Skeletal muscle satellite cell (primary cell): ENCODE measurements around the gene CD2.

Source experiments
- H3K27me3 ChIP-seq: 2 replicates; pipeline ENCODE4 v1.7.0; 2013; ENCODE audit warnings: low read length; ENCODE audit not compliant: control insufficient read depth, insufficient read depth
- H3K36me3 ChIP-seq: 2 replicates; pipeline ENCODE4 v1.7.0; 2013; ENCODE audit warnings: mild to moderate bottlenecking, control low read depth, low read length; ENCODE audit not compliant: insufficient read depth
- H3K4me1 ChIP-seq: 2 replicates; pipeline ENCODE4 v1.7.0; 2013; ENCODE audit warnings: low read length; ENCODE audit not compliant: control insufficient read depth, insufficient read depth
- H3K4me2 ChIP-seq: 2 replicates; pipeline ENCODE4 v1.7.0; 2013; ENCODE audit warnings: mild to moderate bottlenecking, low read length
- H3K4me3 ChIP-seq: 2 replicates; pipeline ENCODE4 v1.7.0; 2013; ENCODE audit warnings: low read length
- H3K9ac ChIP-seq: 2 replicates; pipeline ENCODE4 v1.7.0; 2013; ENCODE audit warnings: mild to moderate bottlenecking, low read depth, low read length, moderate library complexity
- H3K9me3 ChIP-seq: replicated peaks from 2 replicates; pipeline ENCODE4 v1.7.0; 2013; ENCODE audit warnings: mild to moderate bottlenecking, control low read depth, low read length

CD2 gene

DNA sequence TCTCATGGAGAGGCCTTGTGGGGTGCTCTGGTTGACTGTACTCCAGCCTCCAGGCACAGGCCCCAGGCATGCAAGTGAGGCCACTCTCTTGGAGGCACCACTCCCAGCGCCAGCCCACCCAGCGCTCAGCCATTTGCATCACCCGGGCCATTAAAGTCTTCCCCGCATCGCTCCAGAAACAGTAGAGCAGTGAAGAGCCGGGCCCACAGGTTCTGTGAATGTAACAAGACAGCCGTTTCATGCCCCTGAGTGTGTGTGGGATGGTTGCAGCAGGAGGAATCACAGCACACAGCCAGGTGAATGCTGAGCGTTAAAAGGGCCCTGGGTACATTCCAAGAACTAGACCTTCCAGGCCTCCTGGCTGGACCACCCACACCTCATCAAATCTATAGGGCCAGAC is 19.0 kb upstream of the CD2 start:
- no peaks in the 10 kb centered on the region for H3K9me3 ChIP-seq
- H3K36me3 ChIP-seq = no peaks in the 10 kb centered on the region
- peaks cover 7% of the 10 kb centered on the region for H3K27me3 ChIP-seq
- no peak overlapping the region for H3K9ac ChIP-seq
- no peak overlapping the region for H3K4me2 ChIP-seq
- H3K4me1 ChIP-seq = no peaks in the 10 kb centered on the region
- no peak overlapping the region for H3K4me3 ChIP-seq

DNA sequence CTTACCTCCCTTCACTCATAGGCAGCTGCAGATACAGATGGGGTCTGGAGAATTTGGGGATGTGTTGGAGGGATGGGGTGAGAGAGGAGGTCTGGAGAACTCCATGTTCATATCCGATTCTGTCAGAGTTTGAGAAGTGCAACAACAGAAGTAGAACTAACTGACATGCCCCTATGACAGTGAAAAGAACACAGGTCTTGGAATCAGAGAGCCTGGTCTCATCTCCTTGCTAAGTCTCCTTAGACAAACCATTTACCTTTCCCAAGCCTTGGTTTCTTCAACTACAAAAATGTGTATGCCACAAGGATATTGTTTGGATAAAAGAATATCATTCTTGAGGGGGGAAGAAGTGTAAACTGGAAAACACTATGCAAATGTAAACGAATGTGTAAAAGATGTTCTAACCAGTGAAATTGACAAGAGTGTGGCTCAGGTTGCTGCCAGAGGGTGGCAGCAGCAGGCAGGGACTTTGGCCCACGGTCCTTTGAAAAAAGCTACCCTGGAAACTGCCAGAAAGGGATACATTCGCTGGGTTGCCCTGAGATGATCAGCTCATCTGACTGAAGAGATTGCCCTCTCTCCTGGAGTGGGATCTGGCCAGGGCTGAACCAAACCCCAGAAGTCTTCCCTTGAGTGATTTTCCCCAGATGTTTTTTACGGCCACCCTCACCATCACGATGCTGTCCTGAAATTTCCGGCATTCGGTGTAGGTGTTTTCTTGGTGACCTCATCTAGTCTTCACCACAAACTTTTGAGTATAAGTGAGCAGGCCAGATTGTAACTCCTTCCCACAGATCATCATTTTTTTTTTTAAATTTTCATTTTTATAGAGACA is 17.0 kb upstream of the CD2 start:
- Histone ChIP-seq H3K4me1 (no peaks in the 10 kb centered on the region), H3K27me3 (no peaks in the 10 kb centered on the region), H3K4me3 (no peak overlapping the region), H3K9ac (no peak overlapping the region), H3K36me3 (no peaks in the 10 kb centered on the region), H3K4me2 (peak overlapping the region; percentile 31), H3K9me3 (peaks cover 4% of the 10 kb centered on the region)

DNA sequence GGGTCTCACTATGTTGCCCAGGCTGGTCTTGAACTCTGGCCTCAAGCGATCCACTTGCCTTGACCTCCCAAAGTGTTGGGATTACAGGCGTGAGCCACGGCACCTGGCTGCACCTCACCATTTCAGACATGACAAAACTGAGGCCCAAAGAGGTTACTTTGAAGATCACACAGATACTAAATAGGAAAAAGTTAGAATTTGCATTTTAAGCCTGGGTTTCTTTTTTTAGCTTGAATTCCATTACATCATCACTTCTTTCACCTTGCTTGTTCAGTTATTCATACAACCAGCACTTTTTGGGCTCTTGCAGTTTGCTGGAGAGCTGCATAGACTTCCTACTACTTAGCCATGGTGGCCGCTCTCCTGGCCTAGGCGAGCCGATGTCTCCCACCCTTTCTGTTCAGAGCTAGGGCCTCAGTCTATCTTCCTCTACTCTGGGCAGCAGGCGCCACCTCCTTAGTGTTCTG is 16.3 kb upstream of the CD2 start:
- no peaks in the 10 kb centered on the region for H3K36me3 ChIP-seq
- no peak overlapping the region for H3K9ac ChIP-seq
- no peak overlapping the region for H3K4me2 ChIP-seq
- H3K4me3 ChIP-seq = no peak overlapping the region
- H3K9me3 ChIP-seq = peaks cover 5% of the 10 kb centered on the region
- no peaks in the 10 kb centered on the region for H3K27me3 ChIP-seq
- H3K4me1 ChIP-seq = no peaks in the 10 kb centered on the region

DNA sequence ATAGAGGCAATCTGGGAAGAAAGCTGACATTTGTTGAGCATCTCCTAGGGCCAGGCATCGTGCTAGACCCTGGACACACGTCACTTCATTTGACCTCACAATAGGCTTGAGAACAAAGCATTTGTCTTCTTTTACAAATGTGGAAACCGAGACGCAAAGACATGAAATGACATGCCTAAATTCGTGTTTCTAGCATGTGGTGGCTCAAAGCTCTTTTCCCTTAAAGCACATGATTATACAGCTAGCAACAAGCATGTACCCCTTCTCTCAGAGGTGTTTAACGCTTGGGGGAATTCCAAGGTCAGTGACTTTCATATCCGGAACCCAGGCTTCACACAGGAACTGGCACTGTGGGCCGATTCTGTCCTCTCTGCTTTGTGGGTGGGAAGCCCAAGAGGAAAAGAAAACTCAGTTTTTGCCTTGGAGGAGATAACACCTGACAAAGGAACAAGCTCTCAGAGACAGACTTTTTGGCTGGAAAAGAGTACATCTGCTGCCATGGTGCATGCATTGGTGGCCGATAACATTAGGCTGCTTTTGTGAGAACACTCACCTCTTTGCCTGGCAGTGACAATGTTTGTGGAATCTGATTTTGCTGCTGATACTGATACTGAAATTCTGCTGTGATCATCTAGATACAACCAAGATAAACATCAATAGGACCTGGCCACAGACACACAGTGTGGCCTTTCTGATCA is 15.4 kb upstream of the CD2 start:
- H3K4me2 ChIP-seq = no peak overlapping the region
- H3K9me3 ChIP-seq = peaks cover 14% of the 10 kb centered on the region
- H3K9ac ChIP-seq = no peak overlapping the region
- H3K27me3 ChIP-seq = no peaks in the 10 kb centered on the region
- no peaks in the 10 kb centered on the region for H3K4me1 ChIP-seq
- H3K36me3 ChIP-seq = no peaks in the 10 kb centered on the region
- H3K4me3 ChIP-seq = no peak overlapping the region

GRCh38 chr1:116739371-116740012 is 14.7 kb upstream of the CD2 start:
- H3K4me1 ChIP-seq = no peaks in the 10 kb centered on the region

GRCh38 chr1:116740296-116740695 is 13.9 kb upstream of the CD2 start:
- Histone ChIP-seq H3K4me2 (no peak overlapping the region), H3K9ac (no peak overlapping the region), H3K36me3 (no peaks in the 10 kb centered on the region), H3K4me3 (no peak overlapping the region), H3K9me3 (peaks cover 18% of the 10 kb centered on the region), H3K4me1 (no peaks in the 10 kb centered on the region), H3K27me3 (no peaks in the 10 kb centered on the region)

More at GRCh38 chr1:116739371-116740012, 14.7 kb upstream of the CD2 start:
- no peaks in the 10 kb centered on the region for H3K27me3 ChIP-seq
- no peak overlapping the region for H3K4me2 ChIP-seq
- H3K9ac ChIP-seq = no peak overlapping the region
- H3K9me3 ChIP-seq = peaks cover 18% of the 10 kb centered on the region
- H3K4me3 ChIP-seq = no peak overlapping the region
- H3K36me3 ChIP-seq = no peaks in the 10 kb centered on the region

- Histone ChIP-seq H3K36me3 (no peaks in the 10 kb centered on the region), H3K9me3 (peaks cover 18% of the 10 kb centered on the region), H3K27me3 (no peaks in the 10 kb centered on the region), H3K4me3 (no peak overlapping the region), H3K4me1 (no peaks in the 10 kb centered on the region), H3K4me2 (no peak overlapping the region), H3K9ac (no peak overlapping the region)
Observed at GRCh38 chr1:116740746-116741145, 13.5 kb upstream of the CD2 start.

DNA sequence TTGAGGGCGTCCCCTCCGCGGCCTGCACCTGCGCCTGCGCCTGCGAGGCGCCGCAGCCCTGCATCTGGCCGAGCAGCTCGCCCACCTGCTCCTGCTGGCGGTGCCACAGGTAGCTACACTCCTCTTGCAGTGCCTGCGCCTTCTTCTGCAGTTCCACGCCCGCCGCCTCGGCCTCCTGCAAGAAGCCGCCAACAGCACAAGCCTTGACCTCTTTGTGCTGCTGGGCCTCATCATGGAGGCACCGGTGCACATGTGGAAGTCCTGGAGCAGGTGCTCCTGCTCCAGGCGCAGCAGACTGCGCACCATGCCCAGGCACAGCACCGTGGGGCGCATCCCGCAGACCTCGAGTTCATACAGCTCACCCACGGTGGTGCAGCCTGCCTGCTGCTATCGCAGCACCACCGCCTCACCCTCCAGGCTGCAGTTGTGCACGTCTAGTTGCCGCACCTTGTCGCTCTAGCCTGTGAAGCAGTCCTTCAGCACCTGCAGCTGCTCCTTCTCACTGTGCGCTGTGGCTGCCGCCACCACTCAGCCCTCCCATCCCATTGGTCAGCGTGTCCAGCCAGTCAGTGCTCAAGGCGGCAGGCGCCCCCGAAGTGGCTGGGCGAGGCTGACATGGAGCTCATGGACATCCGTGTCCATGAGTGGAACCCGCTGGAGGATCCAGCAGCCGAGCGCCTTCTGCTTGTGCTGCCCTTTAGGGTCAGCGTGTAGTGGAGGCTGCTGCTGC is 12.2 kb upstream of the CD2 start:
- H3K9me3 ChIP-seq = peaks cover 18% of the 10 kb centered on the region
- H3K9ac ChIP-seq = no peak overlapping the region
- no peaks in the 10 kb centered on the region for H3K36me3 ChIP-seq
- no peak overlapping the region for H3K4me2 ChIP-seq
- no peaks in the 10 kb centered on the region for H3K27me3 ChIP-seq
- no peaks in the 10 kb centered on the region for H3K4me1 ChIP-seq
- H3K4me3 ChIP-seq = no peak overlapping the region

- Histone ChIP-seq H3K4me3 (no peak overlapping the region), H3K4me1 (no peaks in the 10 kb centered on the region), H3K4me2 (no peak overlapping the region), H3K27me3 (no peaks in the 10 kb centered on the region), H3K36me3 (no peaks in the 10 kb centered on the region), H3K9me3 (peaks cover 22% of the 10 kb centered on the region), H3K9ac (no peak overlapping the region)
Observed at GRCh38 chr1:116743535-116743934, 10.7 kb upstream of the CD2 start.

DNA sequence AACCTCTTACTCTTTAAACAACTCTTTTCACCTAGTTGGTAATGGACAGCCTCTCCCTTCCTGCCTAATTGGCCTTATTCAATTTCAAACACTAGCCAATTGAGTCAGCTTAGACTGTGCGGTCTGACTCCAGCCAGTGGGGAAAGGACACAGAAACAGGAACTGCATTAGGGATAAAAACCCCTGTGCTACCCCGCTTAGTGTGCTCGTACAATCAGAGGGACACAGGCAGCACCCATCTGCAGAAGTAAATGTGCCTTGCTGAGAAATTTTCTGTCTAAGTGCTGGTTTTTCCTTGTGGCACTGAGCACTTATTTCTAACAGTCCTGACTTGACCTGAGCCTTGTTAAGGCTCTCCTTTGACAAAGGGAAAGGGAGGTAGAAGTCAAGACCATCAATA is 6.0 kb upstream of the CD2 start:
- Histone ChIP-seq H3K4me1 (no peaks in the 10 kb centered on the region), H3K4me3 (no peak overlapping the region), H3K36me3 (no peaks in the 10 kb centered on the region), H3K4me2 (no peak overlapping the region), H3K27me3 (peaks cover 3% of the 10 kb centered on the region), H3K9ac (no peak overlapping the region), H3K9me3 (peaks cover 14% of the 10 kb centered on the region)

GRCh38 chr1:116751146-116751545 is 3.1 kb upstream of the CD2 start:
- Histone ChIP-seq H3K27me3 (peaks cover 21% of the 10 kb centered on the region), H3K9ac (no peak overlapping the region), H3K9me3 (peaks cover 4% of the 10 kb centered on the region), H3K4me2 (no peak overlapping the region), H3K36me3 (no peaks in the 10 kb centered on the region), H3K4me3 (no peak overlapping the region), H3K4me1 (no peaks in the 10 kb centered on the region)
